Trophoblast cell (in vitro differentiated cells and primary cell): ENCODE results near the gene FAM83D.

Experiments used
- DNase-seq, 2 donors: peaks; one replicate each; pipeline ENCODE4 v3.0.0-alpha.2; 2016
- H2AFZ ChIP-seq: 2 replicates; pipeline ENCODE4 v1.6.1; 2013; ENCODE audit warnings: low read length, moderate library complexity, mild to moderate bottlenecking; ENCODE audit not compliant: insufficient read depth, poor library complexity
- H2AK5ac ChIP-seq: 2 replicates; pipeline ENCODE4 v1.6.1; 2013; ENCODE audit warnings: mild to moderate bottlenecking, low read length
- H2BK120ac ChIP-seq: 2 replicates; pipeline ENCODE4 v1.6.1; 2013; ENCODE audit warnings: low read length, mild to moderate bottlenecking, moderate library complexity; ENCODE audit not compliant: insufficient read depth, poor library complexity
- H2BK12ac ChIP-seq: 2 replicates; pipeline ENCODE4 v1.6.1; 2013; ENCODE audit warnings: mild to moderate bottlenecking, low read length, moderate library complexity
- H2BK5ac ChIP-seq: 2 replicates; pipeline ENCODE4 v1.6.1; 2013; ENCODE audit warnings: low read length, low read depth, moderate library complexity, mild to moderate bottlenecking; ENCODE audit not compliant: poor library complexity
- H3K14ac ChIP-seq: 2 replicates; pipeline ENCODE4 v1.6.1; 2013; ENCODE audit warnings: mild to moderate bottlenecking, low read length
- H3K18ac ChIP-seq: 2 replicates; pipeline ENCODE4 v1.6.1; 2013; ENCODE audit warnings: mild to moderate bottlenecking, low read length
- H3K23ac ChIP-seq: 2 replicates; pipeline ENCODE4 v1.6.1; 2013; ENCODE audit warnings: low read length
- H3K27ac ChIP-seq: 2 replicates; pipeline ENCODE4 v1.5.1; 2013; ENCODE audit warnings: low read depth, mild to moderate bottlenecking, inconsistent platforms, low read length, moderate library complexity
- H3K27me3 ChIP-seq: 2 replicates; pipeline ENCODE4 v1.6.1; 2013; ENCODE audit warnings: inconsistent platforms, mild to moderate bottlenecking, low read length, moderate library complexity; ENCODE audit not compliant: insufficient read depth
- H3K36me3 ChIP-seq, 2 experiments: 1 replicate in 1 of 2; 2 replicates in 1 of 2; pipeline ENCODE4 v1.6.1; 2013; ENCODE audit warnings: low read length in 2 of 2, mild to moderate bottlenecking in 2 of 2, moderate library complexity in 1 of 2; ENCODE audit not compliant: insufficient read depth in 2 of 2, control insufficient read depth in 1 of 2
- H3K4ac ChIP-seq: 2 replicates; pipeline ENCODE4 v1.6.1; 2013; ENCODE audit warnings: low read depth, mild to moderate bottlenecking, low read length, moderate library complexity
- H3K4me1 ChIP-seq, 2 experiments: 1 replicate in 1 of 2; 2 replicates in 1 of 2; pipeline ENCODE4 v1.6.1; 2013; ENCODE audit warnings: low read length in 2 of 2, mild to moderate bottlenecking in 2 of 2, moderate library complexity in 1 of 2; ENCODE audit not compliant: insufficient read depth in 2 of 2, control insufficient read depth in 1 of 2
- H3K4me2 ChIP-seq: 2 replicates; pipeline ENCODE4 v1.6.1; 2013; ENCODE audit warnings: inconsistent platforms, mild to moderate bottlenecking, low read length, moderate library complexity
- H3K4me3 ChIP-seq: 2 replicates; pipeline ENCODE4 v1.5.1; 2013; ENCODE audit warnings: mild to moderate bottlenecking, low read depth, low read length, inconsistent platforms
- H3K79me1 ChIP-seq: one replicate; pipeline ENCODE4 v1.6.1; 2013; ENCODE audit warnings: low read length
- H3K79me2 ChIP-seq: 2 replicates; pipeline ENCODE4 v1.6.1; 2013; ENCODE audit warnings: low read length, mild to moderate bottlenecking; ENCODE audit not compliant: control insufficient read depth, insufficient read depth, poor library complexity
- H3K9ac ChIP-seq: 2 replicates; pipeline ENCODE4 v1.6.1; 2013; ENCODE audit warnings: mild to moderate bottlenecking, low read length
- H3K9me3 ChIP-seq: 2 replicates; pipeline ENCODE4 v1.6.1; 2013; ENCODE audit warnings: low read depth, mild to moderate bottlenecking, control low read depth, inconsistent platforms, low read length; ENCODE audit not compliant: insufficient read depth
- H4K12ac ChIP-seq: 2 replicates; pipeline ENCODE4 v1.6.1; 2013; ENCODE audit warnings: low read depth, mild to moderate bottlenecking, low read length, moderate library complexity
- H4K8ac ChIP-seq: 2 replicates; pipeline ENCODE4 v1.6.1; 2013; ENCODE audit warnings: low read depth, mild to moderate bottlenecking, low read length, moderate library complexity
- H4K91ac ChIP-seq: one replicate; pipeline ENCODE4 v1.6.1; 2013; ENCODE audit warnings: low read depth, mild to moderate bottlenecking, low read length, moderate library complexity
- WGBS: extraction: QIAGEN DNeasy Blood & Tissue Kit; methylation state at CpG from one replicate; pipeline ENCODE4 v1.1.7; 2013; ENCODE audit warnings: missing lambda C conversion rate; ENCODE audit not compliant: insufficient read length, insufficient coverage; ENCODE audit errors: extremely low coverage; 5-methylcytosine and 5-hydroxymethylcytosine counted together

FAM83D gene

DNA sequence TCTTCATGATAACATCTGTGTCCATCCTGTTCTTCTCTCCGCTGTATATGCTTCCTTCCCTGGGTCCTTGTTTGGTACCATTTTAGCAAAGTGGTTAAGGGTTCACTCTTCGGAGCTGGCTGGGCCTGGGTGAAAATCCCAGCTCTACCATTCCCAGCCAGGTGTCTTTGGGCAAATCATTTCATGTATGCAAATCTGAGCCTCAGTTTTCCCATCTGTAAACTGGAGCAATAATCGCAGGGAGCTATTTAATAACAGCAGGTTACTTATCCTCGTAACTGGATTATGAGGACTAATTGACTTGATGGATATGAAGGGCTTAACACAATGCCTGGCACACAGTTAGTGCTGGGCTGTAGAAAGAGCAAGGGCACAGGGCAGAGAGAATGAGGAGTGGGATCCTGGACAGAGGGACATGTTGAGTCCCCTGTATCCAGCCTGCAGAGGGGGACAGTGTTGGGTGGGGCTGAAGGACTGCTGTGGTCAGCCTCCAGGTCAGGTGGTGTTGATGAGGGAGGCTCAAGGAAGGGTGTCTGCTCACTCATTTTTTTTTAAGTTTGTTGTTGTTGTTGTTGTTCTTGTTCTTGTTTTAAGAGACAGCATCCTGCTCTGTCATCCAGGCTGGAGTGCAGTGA lies 44.3 kb upstream of the FAM83D start:
- Histone ChIP-seq H3K27me3 (no peaks in the 10 kb centered on the region), H2BK120ac (no peak overlapping the region), H3K4ac (no peak overlapping the region), H2AK5ac (no peak overlapping the region), H3K4me1 (no peaks in the 10 kb centered on the region), H3K23ac (no peak overlapping the region), H3K4me2 (no peak overlapping the region), H4K12ac (no peak overlapping the region), H3K79me2 (no peaks in the 10 kb centered on the region), H3K36me3 (no peaks in the 10 kb centered on the region), H3K14ac (no peak overlapping the region), H2BK12ac (no peak overlapping the region), H3K4me3 (no peak overlapping the region), H2BK5ac (no peak overlapping the region), H3K9me3 (no peaks in the 10 kb centered on the region), H4K91ac (no peak overlapping the region), H3K9ac (no peak overlapping the region), H2AFZ (no peak overlapping the region), H3K79me1 (no peaks in the 10 kb centered on the region), H3K27ac (no peak overlapping the region), H3K18ac (no peak overlapping the region), H4K8ac (no peak overlapping the region)
- DNase-seq: no peak
- no CpG with 5 or more reads among the region's 4 CpGs for WGBS

- H4K12ac ChIP-seq: no peak overlapping the region
- no peak overlapping the region for H3K4me2 ChIP-seq
- no peak overlapping the region for H4K8ac ChIP-seq
- H3K36me3 ChIP-seq: no peaks in the 10 kb centered on the region
- no peak overlapping the region for H3K9ac ChIP-seq
- no peak overlapping the region for H2AFZ ChIP-seq
- H2BK120ac ChIP-seq: no peak overlapping the region
- no peak overlapping the region for H3K14ac ChIP-seq
- DNase-seq: no peak
- no peak overlapping the region for H3K23ac ChIP-seq
- no peaks in the 10 kb centered on the region for H3K27me3 ChIP-seq
- H3K4me3 ChIP-seq: no peak overlapping the region
- no peak overlapping the region for H2AK5ac ChIP-seq
- no peak overlapping the region for H3K4ac ChIP-seq
- H3K9me3 ChIP-seq: no peaks in the 10 kb centered on the region
- H2BK5ac ChIP-seq: no peak overlapping the region
- no peak overlapping the region for H4K91ac ChIP-seq
- no peaks in the 10 kb centered on the region for H3K79me2 ChIP-seq
- H3K79me1 ChIP-seq: no peaks in the 10 kb centered on the region
- H3K27ac ChIP-seq: no peak overlapping the region
- no peak overlapping the region for H3K18ac ChIP-seq
- no peak overlapping the region for H2BK12ac ChIP-seq
- no peaks in the 10 kb centered on the region for H3K4me1 ChIP-seq
- WGBS: no CpG with 5 or more reads among the region's 2 CpGs
Measured at GRCh38 chr20:38882600-38882999, 43.6 kb upstream of the FAM83D start.

DNA sequence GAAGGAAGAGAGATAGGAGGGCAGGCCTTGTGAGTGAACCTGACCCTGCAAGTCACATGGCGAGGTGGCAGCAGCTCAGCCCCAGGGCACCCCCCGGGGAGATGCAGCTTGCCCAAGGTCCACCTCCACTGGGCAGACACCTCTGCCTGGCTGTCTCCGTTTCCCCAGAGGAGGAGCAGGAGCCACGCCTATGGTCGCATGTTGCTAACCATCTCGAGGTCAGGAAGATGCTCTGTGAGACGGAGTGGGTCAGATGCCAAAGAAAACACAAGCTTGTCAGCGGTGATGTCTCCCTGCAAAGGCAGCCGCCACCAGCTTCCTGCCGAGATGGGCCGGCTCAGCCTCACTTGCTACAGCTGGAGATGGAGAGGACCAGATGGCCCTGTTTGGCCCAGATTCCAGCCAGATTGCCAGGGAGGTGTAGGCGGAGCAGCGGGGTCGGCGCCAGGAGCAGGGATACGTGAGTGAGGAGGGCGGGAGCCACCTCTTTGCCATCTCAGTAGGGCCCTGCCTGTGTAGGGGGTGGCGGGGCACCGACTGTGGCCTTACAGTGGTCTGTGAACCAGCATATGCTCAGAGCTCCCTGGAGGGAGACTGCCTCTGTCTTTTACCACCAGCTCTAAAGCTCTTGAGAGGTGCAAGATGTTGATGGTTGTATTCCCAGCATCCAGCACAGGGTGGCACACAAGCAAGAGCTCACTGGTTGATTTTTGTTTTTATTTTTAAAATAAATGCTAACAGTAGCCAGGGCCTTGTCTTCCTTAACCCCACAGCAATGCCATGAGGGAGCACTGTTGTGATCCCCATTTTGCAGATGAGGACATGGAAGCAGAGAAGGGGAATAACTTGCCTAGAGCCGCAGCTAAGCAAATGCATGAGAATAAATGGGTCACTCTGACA lies 42.9 kb upstream of the FAM83D start:
- Histone ChIP-seq H2BK12ac (no peak overlapping the region), H2BK5ac (no peak overlapping the region), H2AK5ac (no peak overlapping the region), H3K4me3 (no peak overlapping the region), H4K91ac (no peak overlapping the region), H3K9ac (no peak overlapping the region), H3K18ac (no peak overlapping the region), H4K8ac (no peak overlapping the region), H3K79me1 (no peaks in the 10 kb centered on the region), H3K79me2 (no peaks in the 10 kb centered on the region), H3K9me3 (no peaks in the 10 kb centered on the region), H3K27ac (no peak overlapping the region), H3K27me3 (no peaks in the 10 kb centered on the region), H3K4ac (no peak overlapping the region), H3K36me3 (no peaks in the 10 kb centered on the region), H2AFZ (no peak overlapping the region), H2BK120ac (no peak overlapping the region), H3K14ac (no peak overlapping the region), H3K4me1 (no peaks in the 10 kb centered on the region), H3K4me2 (no peak overlapping the region), H4K12ac (no peak overlapping the region), H3K23ac (no peak overlapping the region)
- no peak for DNase-seq
- WGBS: no CpG with 5 or more reads among the region's 20 CpGs

DNA sequence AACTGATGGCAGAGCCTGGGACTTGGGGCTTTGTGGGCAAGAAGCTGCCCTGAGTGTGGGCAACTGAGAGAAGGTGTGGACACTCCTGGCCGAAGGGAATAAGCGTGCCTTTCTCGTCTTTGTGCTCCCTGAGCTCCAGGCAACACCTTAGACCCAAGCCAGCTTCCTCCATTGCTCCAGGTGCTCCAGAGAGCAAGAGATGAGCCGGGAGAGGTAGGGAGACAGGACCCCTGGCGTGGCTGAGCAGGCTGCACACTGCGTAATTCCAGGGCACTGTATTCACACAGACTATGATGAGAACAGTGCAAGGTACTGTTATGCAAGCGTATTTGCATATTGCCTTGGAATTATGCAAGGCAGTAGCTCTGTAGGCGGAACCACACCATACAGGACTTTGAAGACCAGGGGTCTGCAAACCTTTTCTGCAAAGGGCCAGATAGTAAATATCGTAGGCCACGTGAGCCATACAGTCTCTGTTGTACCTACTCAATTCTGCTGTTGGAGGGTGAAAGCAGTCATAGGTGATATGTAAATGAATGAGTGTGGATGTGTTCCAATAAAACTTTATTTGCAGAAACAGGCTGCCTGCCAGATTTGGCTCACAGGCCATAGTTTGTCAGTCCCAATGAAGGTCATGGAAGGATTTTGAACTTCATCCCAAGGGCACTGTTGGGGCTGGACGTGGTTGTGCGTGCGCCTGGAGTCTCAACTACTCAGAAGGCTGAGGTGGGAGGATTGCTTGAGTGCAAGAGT lies 42.1 kb upstream of the FAM83D start:
- Histone ChIP-seq H3K79me1 (no peaks in the 10 kb centered on the region), H3K4me1 (no peaks in the 10 kb centered on the region), H4K91ac (no peak overlapping the region), H4K8ac (no peak overlapping the region), H3K4me2 (no peak overlapping the region), H2BK120ac (no peak overlapping the region), H3K36me3 (no peaks in the 10 kb centered on the region), H3K9me3 (no peaks in the 10 kb centered on the region), H3K27ac (no peak overlapping the region), H3K27me3 (no peaks in the 10 kb centered on the region), H2AK5ac (no peak overlapping the region), H2BK5ac (no peak overlapping the region), H2BK12ac (no peak overlapping the region), H3K4ac (no peak overlapping the region), H3K14ac (no peak overlapping the region), H3K4me3 (no peak overlapping the region), H3K23ac (no peak overlapping the region), H3K18ac (no peak overlapping the region), H3K79me2 (no peaks in the 10 kb centered on the region), H2AFZ (no peak overlapping the region), H4K12ac (no peak overlapping the region), H3K9ac (no peak overlapping the region)
- whole genome bisulfite sequencing: no CpG with 5 or more reads among the region's 13 CpGs
- DNase-seq: no peak
